ENCODE measurements around the gene SPOCK1.
A peak's percentile ranks its signal among the peaks of the same experiment; 100 is the strongest.
"Not testable (repeated sequence)": the region's sequence is repeated elsewhere in the genome, so short reads cannot be mapped to it uniquely, and the experiment has no call there.

SPOCK1 gene

DNA sequence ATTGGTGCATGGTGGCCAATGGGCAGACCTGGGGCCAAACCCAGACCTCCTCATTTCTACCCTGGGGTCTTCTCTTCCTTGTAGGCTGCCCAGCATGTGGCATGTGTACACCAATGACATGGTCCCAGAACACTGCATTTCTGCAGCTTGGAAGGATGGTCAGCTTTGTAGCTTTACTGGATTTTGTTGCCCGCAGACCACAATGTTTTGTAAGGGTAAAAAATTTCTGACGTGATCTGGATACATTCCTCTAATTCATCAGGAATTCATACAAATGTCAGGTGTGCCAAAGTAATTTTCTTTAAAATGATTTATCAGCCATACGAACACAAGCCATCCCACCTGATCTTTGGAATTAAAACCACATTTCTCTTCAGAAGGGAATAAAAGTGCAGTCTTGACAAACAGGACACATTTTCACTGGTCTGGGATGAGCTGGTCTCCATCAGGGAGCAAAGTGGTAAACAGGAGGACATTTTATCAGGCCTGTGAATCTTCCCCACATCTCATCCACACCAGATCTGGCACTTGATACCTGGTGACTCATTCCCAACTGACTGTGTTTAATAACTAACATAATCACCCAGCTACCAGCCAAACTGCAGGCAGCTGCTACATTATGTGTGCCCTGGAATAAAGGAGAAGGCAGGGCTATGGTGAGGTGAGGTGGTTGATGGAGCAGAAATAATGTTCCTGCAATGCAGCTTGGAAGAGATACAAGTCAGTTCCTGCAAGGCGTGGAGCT, 103.9 kb downstream of the SPOCK1 start:
- peak; percentile 52 for DNase-seq (ENCODE audit: extremely low read depth, low read depth)
- no peak for TF ChIP-seq CTCF (IDR thresholded peaks at IDR 0.05; ENCODE audit: low read depth, low read length, missing control alignments)
- H3K4me3 ChIP-seq (replicated peaks; ENCODE audit: low read depth, low read length), result no peak overlapping the region

DNA sequence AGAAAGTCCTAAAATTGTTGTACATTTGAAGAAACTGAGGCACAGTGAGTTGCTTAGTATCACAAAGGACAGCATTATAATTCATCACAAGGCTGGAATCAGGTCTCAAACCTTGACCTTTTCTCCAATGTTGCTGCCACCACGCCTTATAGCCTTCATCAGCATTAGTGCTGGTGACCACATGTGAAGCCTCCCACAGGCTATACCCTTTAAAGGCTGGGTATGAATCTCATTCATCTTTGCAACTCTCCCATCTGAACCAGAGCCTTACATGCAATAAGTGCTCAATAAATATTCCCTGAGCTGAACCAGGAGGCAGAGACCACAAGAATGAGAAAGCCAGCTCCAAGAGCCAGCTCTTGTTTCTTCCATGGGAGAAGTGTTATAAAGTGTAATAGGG, 104.7 kb downstream of the SPOCK1 start:
- H3K4me3 ChIP-seq (replicated peaks; ENCODE audit: low read depth, low read length), result no peak overlapping the region
- TF ChIP-seq CTCF (IDR thresholded peaks at IDR 0.05; ENCODE audit: low read depth, low read length, missing control alignments), result no peak
- DNase-seq (ENCODE audit: extremely low read depth, low read depth), result no peak

- no peak overlapping the region for H3K4me3 ChIP-seq (replicated peaks; ENCODE audit: low read depth, low read length)
- DNase-seq (ENCODE audit: extremely low read depth, low read depth), result no peak
- no peak for TF ChIP-seq CTCF (IDR thresholded peaks at IDR 0.05; ENCODE audit: low read depth, low read length, missing control alignments)
Measured at GRCh38 chr5:137393196-137393993, 105.7 kb downstream of the SPOCK1 start.

DNA sequence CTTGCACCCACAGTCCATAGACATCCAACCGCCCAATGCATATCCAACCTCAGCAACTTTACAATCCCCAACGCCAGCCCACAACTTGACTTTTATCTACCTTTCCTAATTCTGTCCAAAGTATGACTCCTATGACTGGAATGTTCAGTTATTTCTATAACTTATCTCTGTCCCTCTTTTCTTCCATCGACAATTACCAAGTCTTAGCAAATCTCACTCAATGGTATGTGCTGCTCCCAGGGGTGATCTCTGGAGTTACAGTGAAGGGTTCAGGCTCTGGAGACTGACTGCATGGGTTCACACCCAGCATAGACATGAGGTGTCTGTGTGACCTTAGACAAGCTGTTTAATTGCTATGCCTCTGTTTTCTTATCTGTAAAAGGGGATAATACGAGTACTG, 106.9 kb downstream of the SPOCK1 start:
- no peak overlapping the region for H3K4me3 ChIP-seq (replicated peaks; ENCODE audit: low read depth, low read length)
- TF ChIP-seq CTCF (IDR thresholded peaks at IDR 0.05; ENCODE audit: low read depth, low read length, missing control alignments), result no peak
- DNase-seq (ENCODE audit: extremely low read depth, low read depth), result no peak

- not testable (repeated sequence) for DNase-seq (ENCODE audit: extremely low read depth, low read depth); H3K4me3 ChIP-seq (replicated peaks; ENCODE audit: low read depth, low read length)
Measured at GRCh38 chr5:137391044-137391443, 108.1 kb downstream of the SPOCK1 start.

- TF ChIP-seq CTCF (IDR thresholded peaks at IDR 0.05; ENCODE audit: low read depth, low read length, missing control alignments), result no peak
- no peak overlapping the region for H3K4me3 ChIP-seq (replicated peaks; ENCODE audit: low read depth, low read length)
- no peak for DNase-seq (ENCODE audit: extremely low read depth, low read depth)
Measured at GRCh38 chr5:137389042-137389441, 110.1 kb downstream of the SPOCK1 start.

DNA sequence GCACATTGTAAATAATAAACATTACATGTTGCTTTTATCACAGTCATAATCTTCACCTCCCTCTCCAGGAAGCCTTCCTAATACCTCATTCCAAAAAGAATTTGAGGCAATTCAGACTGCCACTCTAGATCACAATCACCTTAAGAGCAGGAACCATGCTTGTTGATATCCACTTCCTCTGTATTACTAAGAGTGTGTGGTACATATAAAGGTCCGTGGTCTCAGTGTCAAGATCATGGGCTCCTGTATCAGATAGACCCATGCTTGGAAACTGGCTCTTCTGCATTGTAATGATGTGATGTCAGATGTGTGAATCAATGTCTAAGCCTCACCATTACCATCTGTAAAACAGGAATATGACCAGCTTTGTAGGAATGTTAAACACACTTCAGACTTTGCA, 114.1 kb downstream of the SPOCK1 start:
- DNase-seq (ENCODE audit: extremely low read depth, low read depth), result no peak
- no peak for TF ChIP-seq CTCF (IDR thresholded peaks at IDR 0.05; ENCODE audit: low read depth, low read length, missing control alignments)
- no peak overlapping the region for H3K4me3 ChIP-seq (replicated peaks; ENCODE audit: low read depth, low read length)
